Breast epithelium (tissue), 4 donors: Measurements from ENCODE around the gene KCNK3. TPM values are rescaled to one million over a fixed set of nuclear protein-coding genes. Genes with fewer than 3 reads are reported as not detected.

Experiments used
- DNase-seq, 2 donors: peaks; one replicate each; pipeline ENCODE4 v3.0.0-alpha.2; 2019; ENCODE audit warnings: low spot score in 2 of 2
- H3K27ac ChIP-seq, 2 donors: fragments of 200-600 bp; sonication (generic) in 1 of 2; one replicate each; pipeline ENCODE4 v1.5.1; 2016 to 2019; ENCODE audit warnings: mild to moderate bottlenecking in 1 of 2
- H3K27me3 ChIP-seq, 2 donors: fragments of 200-600 bp; sonication (generic) in 1 of 2; one replicate each; pipeline versions ENCODE4 v1.5.1 to v1.6.0; 2017 to 2019; ENCODE audit warnings: control low read depth in 1 of 2, mild to moderate bottlenecking in 1 of 2
- H3K36me3 ChIP-seq: fragments of 200-600 bp; one replicate; pipeline ENCODE4 v1.5.1; 2019
- H3K4me1 ChIP-seq, 2 donors: fragments of 200-600 bp; sonication (generic); one replicate each; pipeline ENCODE4 v1.5.1; 2016 to 2019; ENCODE audit warnings: control low read depth in 1 of 2
- H3K4me3 ChIP-seq, 3 donors: fragments of 200-600 bp; sonication (generic); 1 replicate in 2 of 3; 2 replicates in 1 of 3; pipeline ENCODE4 v1.5.1; 2016 to 2019; ENCODE audit warnings: mild to moderate bottlenecking in 3 of 3, moderate library complexity in 2 of 3
- H3K9me3 ChIP-seq, 2 donors: fragments of 200-600 bp; sonication (generic) in 1 of 2; one replicate each; pipeline ENCODE4 v1.5.1; 2016 to 2019; ENCODE audit warnings: control low read depth in 1 of 2
- CTCF ChIP-seq, 3 donors: fragments of 450-650 bp; IDR thresholded peaks; one replicate each; pipeline ENCODE4 v1.5.1; 2016 to 2017; ENCODE audit warnings: antibody characterized with exemption in 3 of 3, mild to moderate bottlenecking in 3 of 3, moderate library complexity in 3 of 3
- POLR2A ChIP-seq: fragments of 450-650 bp; IDR thresholded peaks from one replicate; pipeline ENCODE4 v1.6.1; 2016; ENCODE audit warnings: antibody characterized with exemption, mild to moderate bottlenecking, moderate library complexity
- POLR2AphosphoS5 ChIP-seq, 3 donors: sonication (generic); formaldehyde crosslinking; IDR thresholded peaks; one replicate each; pipeline ENCODE4 v1.6.1; 2017; ENCODE audit warnings: antibody characterized with exemption in 3 of 3
- intact Hi-C: fragments of 100-400 bp; cut with DNase I; formaldehyde crosslinking; loops from one replicate; pipeline ENCODE4 v1.15.1; 2023; ENCODE audit warnings: low total_unique reads
- total RNA-seq, 3 donors: library from RNA; depleted of rRNA; stranded (reverse); fragments of >200 nt; gene quantifications; one replicate each; pipeline ENCODE4 v1.1.0, GENCODE V29; 2016

KCNK3 gene
- total RNA-seq, 3 donors from 2014 or later: 0.59 to 2.3 (median 1.4) TPM

DNA sequence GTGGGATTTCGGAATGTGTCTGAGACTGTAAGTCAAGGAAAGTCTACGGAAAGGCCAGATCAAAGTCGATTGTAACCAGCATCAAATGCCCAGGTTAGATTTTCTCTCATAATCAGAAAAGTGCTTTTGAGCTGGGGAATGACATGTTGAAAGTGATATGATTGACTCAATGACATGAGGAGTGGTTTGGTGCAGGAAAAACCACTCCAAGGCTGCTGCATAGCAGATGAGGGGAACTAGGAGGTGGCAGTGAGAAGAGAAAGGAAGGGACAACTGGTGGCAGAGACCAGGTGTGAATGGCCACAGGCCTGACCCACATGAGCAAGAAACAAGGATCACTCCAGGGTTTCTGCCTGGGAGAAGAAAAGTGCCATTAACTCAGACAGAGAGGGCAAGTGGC lies 72.4 kb downstream of the KCNK3 start:
- Histone ChIP-seq H3K9me3 (no peaks in the 10 kb centered on the region), H3K4me1 (peaks cover 8 to 15% of the 10 kb centered on the region in 2 donors), H3K36me3 (no peaks in the 10 kb centered on the region), H3K27ac (peak overlapping the region; percentile 93 to 94), H3K27me3 (no peaks in the 10 kb centered on the region), H3K4me3 (peak overlapping the region; percentile 77 to 87 (median 82))
- no peak for TF ChIP-seq POLR2A
- intact Hi-C loops: no loop called here
- no peak for DNase-seq

DNA sequence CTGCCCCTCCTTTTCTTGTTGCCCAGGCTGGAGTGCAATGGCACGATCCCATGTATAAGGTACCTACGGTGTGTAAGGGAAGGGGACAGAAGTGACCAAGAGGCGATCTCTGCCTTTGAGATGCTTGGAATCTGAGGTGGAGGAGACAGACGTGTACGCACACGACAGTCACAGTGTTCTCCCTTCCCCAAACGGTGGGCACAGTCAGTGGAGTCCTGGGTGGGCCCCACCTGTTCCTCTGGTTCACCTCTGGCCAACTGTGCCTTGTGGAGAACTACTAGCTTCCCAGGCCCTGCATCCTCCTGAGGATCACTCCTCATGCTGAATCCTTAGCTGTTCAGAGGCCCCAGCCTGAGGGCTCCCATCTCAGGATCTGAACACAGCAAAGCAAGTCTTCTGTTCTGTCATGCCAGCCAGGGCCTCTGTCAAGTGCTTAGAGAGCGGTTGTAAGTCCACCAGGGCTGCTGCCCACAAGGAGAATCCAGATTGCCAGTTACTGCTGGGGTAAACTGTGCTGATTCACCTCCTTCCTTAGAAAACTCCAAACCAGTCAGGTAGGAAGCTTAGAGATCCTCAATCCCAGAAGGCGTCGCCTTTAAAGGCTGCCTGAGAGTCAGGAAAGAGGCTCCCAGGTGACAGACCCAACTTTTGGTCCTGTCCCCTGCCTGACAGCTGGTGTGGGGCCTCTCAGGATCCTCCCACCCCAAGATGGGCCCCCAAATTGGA lies 73.1 kb downstream of the KCNK3 start:
- intact Hi-C loops: no loop called here
- peak overlapping the region; percentile 93 to 94 for H3K27ac ChIP-seq
- no peaks in the 10 kb centered on the region for H3K9me3 ChIP-seq
- peaks cover 8 to 19% of the 10 kb centered on the region in 2 donors for H3K4me1 ChIP-seq
- peak overlapping the region; percentile 77 to 87 (median 82) for H3K4me3 ChIP-seq
- H3K27me3 ChIP-seq: no peaks in the 10 kb centered on the region
- no peak for DNase-seq
- TF ChIP-seq POLR2A: no peak
- no peak for TF ChIP-seq CTCF (IDR thresholded peaks at IDR 0.05)
- no peak for TF ChIP-seq POLR2AphosphoS5 (IDR thresholded peaks at IDR 0.05)
- no peaks in the 10 kb centered on the region for H3K36me3 ChIP-seq

GRCh38 chr2:26767129-26767528 lies 74.6 kb downstream of the KCNK3 start:
- no peak overlapping the region for H3K4me3 ChIP-seq
- intact Hi-C loops: no loop called here
- H3K27me3 ChIP-seq: no peaks in the 10 kb centered on the region
- no peak for DNase-seq
- no peaks in the 10 kb centered on the region for H3K36me3 ChIP-seq
- peaks cover 23 to 30% of the 10 kb centered on the region in 2 donors for H3K4me1 ChIP-seq
- no peaks in the 10 kb centered on the region for H3K9me3 ChIP-seq
- peak overlapping the region; percentile 79 to 90 for H3K27ac ChIP-seq
- TF ChIP-seq CTCF (IDR thresholded peaks at IDR 0.05) (no peak), POLR2AphosphoS5 (IDR thresholded peaks at IDR 0.05) (no peak), POLR2A (no peak)

- H3K9me3 ChIP-seq: no peaks in the 10 kb centered on the region
- no peaks in the 10 kb centered on the region for H3K36me3 ChIP-seq
- no peak overlapping the region for H3K4me3 ChIP-seq
- no peak for DNase-seq
- TF ChIP-seq POLR2AphosphoS5 (IDR thresholded peaks at IDR 0.05): no peak
- no peak for TF ChIP-seq CTCF (IDR thresholded peaks at IDR 0.05)
- no peak for TF ChIP-seq POLR2A
- intact Hi-C loops: no loop called here
- peak overlapping the region; percentile 79 to 90 for H3K27ac ChIP-seq
- no peaks in the 10 kb centered on the region for H3K27me3 ChIP-seq
- H3K4me1 ChIP-seq: peaks cover 26 to 39% of the 10 kb centered on the region in 2 donors
These were observed 75.5 kb downstream of the KCNK3 start for GRCh38 chr2:26767894-26768487.

DNA sequence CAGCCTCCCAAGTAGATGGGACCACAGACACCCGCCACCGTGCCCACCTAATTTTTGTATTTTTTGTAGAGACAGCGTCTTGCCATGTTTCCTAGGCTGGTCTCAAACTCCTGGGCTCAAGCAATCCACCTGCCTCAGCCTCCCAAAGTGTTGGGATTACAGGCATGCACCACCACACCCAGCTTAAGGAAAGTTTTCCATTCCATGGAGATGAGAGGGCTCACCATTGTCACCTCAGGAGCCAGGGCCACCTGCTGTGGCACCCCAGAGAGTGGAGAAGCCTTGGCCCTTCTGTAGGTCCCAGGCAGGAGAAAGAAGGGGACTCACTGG lies 76.2 kb downstream of the KCNK3 start:
- peak overlapping the region in 1 of 3 donors; percentile 52 for H3K4me3 ChIP-seq
- H3K4me1 ChIP-seq: peaks cover 26 to 39% of the 10 kb centered on the region in 2 donors
- H3K36me3 ChIP-seq: no peaks in the 10 kb centered on the region
- no peak for DNase-seq
- peak overlapping the region; percentile 90 to 97 for H3K27ac ChIP-seq
- no peak for TF ChIP-seq CTCF (IDR thresholded peaks at IDR 0.05)
- no peak for TF ChIP-seq POLR2AphosphoS5 (IDR thresholded peaks at IDR 0.05)
- no peaks in the 10 kb centered on the region for H3K9me3 ChIP-seq
- no peaks in the 10 kb centered on the region for H3K27me3 ChIP-seq
- intact Hi-C loops: no loop called here
